ENCODE measurements around the gene ETFA. TPM values are rescaled to one million over a fixed set of nuclear protein-coding genes. Genes with fewer than 3 reads are reported as not detected.

ETFA gene
- total RNA-seq, 1 donor from 2014 or later: 112 TPM

DNA sequence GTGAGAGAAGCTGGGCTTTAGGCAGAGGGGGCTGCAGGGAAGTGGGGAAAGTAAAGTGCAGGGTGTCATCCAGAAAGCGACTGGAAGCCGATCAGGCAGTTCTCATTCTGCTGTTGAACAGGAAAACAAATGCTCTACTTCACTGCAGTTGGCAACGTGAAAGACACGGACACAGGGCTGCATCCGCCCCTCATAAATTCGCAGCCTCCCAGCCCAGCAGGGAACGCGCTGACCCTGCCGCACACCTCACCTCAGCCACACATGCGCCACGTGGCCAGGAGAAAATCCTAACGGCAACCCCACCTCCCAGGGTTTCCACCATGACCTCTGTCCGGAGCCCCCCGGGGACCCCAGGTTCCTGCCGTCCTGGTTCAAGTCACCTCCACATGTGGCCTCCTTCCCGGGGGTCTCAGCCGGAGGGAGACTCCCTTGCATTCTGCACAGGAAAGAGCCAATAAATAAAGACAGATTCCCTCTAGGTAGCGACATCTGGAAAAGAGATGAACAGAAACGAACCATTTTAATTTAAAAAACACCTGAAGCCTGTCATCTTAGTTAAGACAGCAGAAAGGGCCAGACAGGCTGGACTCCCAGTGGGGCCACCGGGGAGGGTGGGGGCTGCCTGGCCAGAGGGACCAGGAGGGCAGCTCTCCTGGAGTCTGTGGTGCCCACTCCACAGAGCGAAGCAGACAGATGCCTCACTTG lies 132.8 kb downstream of the ETFA start:
- POLR2A ChIA-PET: no interaction called here
- CTCF ChIA-PET: no interaction called here
- Mint-ChIP-seq H3K27me3 (peaks cover 18% of the 10 kb centered on the region), H3K4me3 (no peak overlapping the region), H3K9me3 (peaks cover 2% of the 10 kb centered on the region), H3K36me3 (ENCODE audit: low read depth) (no peaks in the 10 kb centered on the region), H3K27ac (no peak overlapping the region), H3K4me1 (no peaks in the 10 kb centered on the region)
- intact Hi-C loops (cut with micrococcal nuclease): no loop called here
- TF ChIP-seq, protein P1, sequence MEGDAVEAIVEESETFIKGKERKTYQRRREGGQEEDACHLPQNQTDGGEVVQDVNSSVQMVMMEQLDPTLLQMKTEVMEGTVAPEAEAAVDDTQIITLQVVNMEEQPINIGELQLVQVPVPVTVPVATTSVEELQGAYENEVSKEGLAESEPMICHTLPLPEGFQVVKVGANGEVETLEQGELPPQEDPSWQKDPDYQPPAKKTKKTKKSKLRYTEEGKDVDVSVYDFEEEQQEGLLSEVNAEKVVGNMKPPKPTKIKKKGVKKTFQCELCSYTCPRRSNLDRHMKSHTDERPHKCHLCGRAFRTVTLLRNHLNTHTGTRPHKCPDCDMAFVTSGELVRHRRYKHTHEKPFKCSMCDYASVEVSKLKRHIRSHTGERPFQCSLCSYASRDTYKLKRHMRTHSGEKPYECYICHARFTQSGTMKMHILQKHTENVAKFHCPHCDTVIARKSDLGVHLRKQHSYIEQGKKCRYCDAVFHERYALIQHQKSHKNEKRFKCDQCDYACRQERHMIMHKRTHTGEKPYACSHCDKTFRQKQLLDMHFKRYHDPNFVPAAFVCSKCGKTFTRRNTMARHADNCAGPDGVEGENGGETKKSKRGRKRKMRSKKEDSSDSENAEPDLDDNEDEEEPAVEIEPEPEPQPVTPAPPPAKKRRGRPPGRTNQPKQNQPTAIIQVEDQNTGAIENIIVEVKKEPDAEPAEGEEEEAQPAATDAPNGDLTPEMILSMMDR (IDR thresholded peaks at IDR 0.05): no peak
- ATAC-seq (ENCODE audit: low read depth) (no peak), DNase-seq (no peak)

DNA sequence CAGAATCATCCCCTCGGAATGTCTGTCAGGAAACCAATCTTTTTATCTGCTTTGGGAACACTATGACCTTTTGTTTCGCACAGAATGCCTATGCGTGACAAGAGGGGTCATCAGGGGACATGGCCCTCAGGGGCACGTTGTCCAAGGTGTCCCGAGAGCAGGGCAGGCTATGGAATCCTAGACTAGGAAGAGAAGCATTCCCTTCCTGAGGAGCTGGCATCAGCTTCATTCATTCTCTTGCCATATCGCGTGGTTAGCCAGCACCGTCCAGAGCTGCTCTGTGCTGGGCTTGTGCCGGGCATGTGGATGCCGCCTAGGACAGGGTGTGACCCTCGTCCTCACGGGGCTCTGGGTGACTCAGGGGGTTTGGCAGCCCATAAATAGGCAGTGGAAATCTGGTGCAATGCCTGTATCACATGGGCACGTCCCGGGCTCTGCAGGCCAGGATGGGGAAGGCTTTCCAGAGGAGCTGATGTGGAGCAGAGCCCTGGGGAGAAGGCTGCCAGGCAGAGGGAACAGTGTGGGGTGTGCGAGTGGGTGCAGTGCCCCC lies 133.7 kb downstream of the ETFA start:
- Mint-ChIP-seq H3K27me3 (peaks cover 17% of the 10 kb centered on the region), H3K9me3 (peaks cover 2% of the 10 kb centered on the region), H3K4me3 (no peak overlapping the region), H3K36me3 (ENCODE audit: low read depth) (no peaks in the 10 kb centered on the region), H3K4me1 (no peaks in the 10 kb centered on the region), H3K27ac (no peak overlapping the region)
- intact Hi-C loops (cut with micrococcal nuclease): no loop called here
- no peak for ATAC-seq (ENCODE audit: low read depth)
- POLR2A ChIA-PET: no interaction called here
- TF ChIP-seq, protein P1 (IDR thresholded peaks at IDR 0.05): no peak
- CTCF ChIA-PET: no interaction called here
- no peak for DNase-seq

DNA sequence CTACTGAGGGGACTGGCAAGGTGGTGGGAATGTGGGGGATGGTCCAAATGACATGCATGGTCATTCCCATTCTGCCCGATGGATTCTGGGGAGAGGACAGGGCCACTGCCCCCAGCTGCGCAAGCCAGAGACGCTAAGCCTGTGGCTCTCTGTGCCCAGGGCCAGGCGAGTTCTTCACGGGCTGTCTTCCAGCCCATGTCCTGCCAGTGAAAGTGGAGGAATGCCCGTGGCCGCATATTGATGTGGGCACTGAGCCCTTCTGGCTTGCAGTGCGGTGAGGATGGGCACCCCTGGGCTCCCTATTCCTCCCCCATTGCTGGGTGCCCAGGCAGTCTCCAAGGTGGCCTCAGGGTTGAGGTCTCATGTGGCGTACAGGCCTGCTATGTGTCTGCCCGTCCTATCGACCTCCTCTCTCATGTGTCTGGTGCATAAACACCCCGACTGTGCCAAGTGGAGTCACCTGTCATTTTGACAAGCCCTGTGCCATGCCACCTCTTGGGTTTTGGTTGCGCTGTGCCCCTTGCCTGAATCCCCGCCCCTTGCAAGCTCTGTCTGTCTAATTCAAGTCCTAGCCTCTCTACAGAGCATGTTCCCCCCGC lies 134.7 kb downstream of the ETFA start:
- ATAC-seq (ENCODE audit: low read depth): no peak
- no peak for DNase-seq
- H3K4me1 Mint-ChIP-seq: no peaks in the 10 kb centered on the region
- H3K27me3 Mint-ChIP-seq: peaks cover 20% of the 10 kb centered on the region
- ChIA-PET CTCF (no interaction called here), POLR2A (no interaction called here)
- H3K27ac Mint-ChIP-seq: no peak overlapping the region
- no peaks in the 10 kb centered on the region for H3K36me3 Mint-ChIP-seq (ENCODE audit: low read depth)
- H3K4me3 Mint-ChIP-seq: no peak overlapping the region
- peaks cover 2% of the 10 kb centered on the region for H3K9me3 Mint-ChIP-seq
- TF ChIP-seq, protein P1 (IDR thresholded peaks at IDR 0.05): no peak
- intact Hi-C loops (cut with micrococcal nuclease): no loop called here

DNA sequence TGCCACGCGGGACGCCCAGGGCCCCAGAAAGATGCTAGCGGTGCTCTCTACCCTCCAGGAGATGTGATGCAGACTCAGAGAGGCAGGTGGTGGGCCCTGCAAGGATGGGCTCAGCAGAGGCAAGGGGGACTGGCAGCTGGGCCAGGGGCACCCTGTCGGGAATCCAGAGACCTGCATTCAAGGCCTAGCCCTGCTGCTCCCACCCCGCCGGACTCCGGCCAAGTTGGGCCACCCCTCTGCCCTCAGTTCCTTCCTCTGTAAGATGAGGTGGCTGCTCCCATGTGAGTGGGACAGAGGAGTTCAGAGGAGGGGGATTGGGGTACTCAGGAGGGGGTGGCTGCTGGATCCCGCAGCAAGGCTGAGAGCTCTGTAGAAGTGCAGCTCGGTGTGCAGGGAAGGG lies 135.2 kb downstream of the ETFA start:
- Mint-ChIP-seq H3K27ac (no peak overlapping the region), H3K4me1 (no peaks in the 10 kb centered on the region), H3K27me3 (peaks cover 19% of the 10 kb centered on the region), H3K4me3 (no peak overlapping the region), H3K36me3 (ENCODE audit: low read depth) (no peaks in the 10 kb centered on the region), H3K9me3 (peaks cover 2% of the 10 kb centered on the region)
- intact Hi-C loops (cut with micrococcal nuclease): no loop called here
- POLR2A ChIA-PET: no interaction called here
- ATAC-seq (ENCODE audit: low read depth) (no peak), DNase-seq (no peak)
- TF ChIP-seq, protein P1 (IDR thresholded peaks at IDR 0.05): no peak
- CTCF ChIA-PET: no interaction called here

DNA sequence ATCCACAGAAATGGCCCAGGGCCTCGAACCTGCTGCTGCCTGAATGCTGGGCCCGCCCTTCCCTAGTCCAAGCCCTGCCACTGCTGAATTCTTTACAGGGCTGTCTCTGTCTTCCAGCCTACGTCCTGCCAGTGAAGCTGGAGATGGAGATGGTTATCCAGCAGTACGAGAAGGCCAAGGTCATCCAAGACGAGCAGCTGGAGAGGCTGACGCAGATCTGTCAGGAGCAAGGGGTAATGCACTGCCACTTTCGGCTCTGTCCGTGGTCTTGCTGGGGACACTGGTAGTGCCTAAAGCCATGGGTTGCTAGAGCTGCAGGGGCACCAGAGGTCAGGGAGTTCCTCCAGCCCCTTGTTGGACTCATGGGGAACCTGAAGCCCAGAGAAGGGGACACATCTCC lies 135.8 kb downstream of the ETFA start:
- DNase-seq (no peak), ATAC-seq (ENCODE audit: low read depth) (no peak)
- no peaks in the 10 kb centered on the region for H3K36me3 Mint-ChIP-seq (ENCODE audit: low read depth)
- TF ChIP-seq, protein P1 (IDR thresholded peaks at IDR 0.05): no peak
- peaks cover 19% of the 10 kb centered on the region for H3K27me3 Mint-ChIP-seq
- peaks cover 2% of the 10 kb centered on the region for H3K9me3 Mint-ChIP-seq
- intact Hi-C loops (cut with micrococcal nuclease): no loop called here
- ChIA-PET CTCF (no interaction called here), POLR2A (no interaction called here)
- H3K27ac Mint-ChIP-seq: no peak overlapping the region
- no peaks in the 10 kb centered on the region for H3K4me1 Mint-ChIP-seq
- H3K4me3 Mint-ChIP-seq: no peak overlapping the region
